HL-60 (cell line): ENCODE results near the gene PCYOX1L.

Experiments
- CTCF ChIP-seq: IDR thresholded peaks from one replicate; pipeline ENCODE4 v1.5.1; 2011; ENCODE audit warnings: low read length, control low read depth, inconsistent platforms; ENCODE audit not compliant: insufficient read depth
- GABPA ChIP-seq: IDR thresholded peaks from 2 replicates; pipeline ENCODE4 v1.6.1; 2012; ENCODE audit warnings: low read depth
- SPI1 ChIP-seq: IDR thresholded peaks from 2 replicates; pipeline ENCODE4 v1.6.1; 2012; ENCODE audit warnings: low read depth, mild to moderate bottlenecking, borderline replicate concordance
- TF ChIP-seq, protein P1 (sequence below): IDR thresholded peaks from 2 replicates; pipeline ENCODE4 v1.6.1; 2012; ENCODE audit warnings: low read depth; ENCODE audit not compliant: insufficient replicate concordance

DNA sequence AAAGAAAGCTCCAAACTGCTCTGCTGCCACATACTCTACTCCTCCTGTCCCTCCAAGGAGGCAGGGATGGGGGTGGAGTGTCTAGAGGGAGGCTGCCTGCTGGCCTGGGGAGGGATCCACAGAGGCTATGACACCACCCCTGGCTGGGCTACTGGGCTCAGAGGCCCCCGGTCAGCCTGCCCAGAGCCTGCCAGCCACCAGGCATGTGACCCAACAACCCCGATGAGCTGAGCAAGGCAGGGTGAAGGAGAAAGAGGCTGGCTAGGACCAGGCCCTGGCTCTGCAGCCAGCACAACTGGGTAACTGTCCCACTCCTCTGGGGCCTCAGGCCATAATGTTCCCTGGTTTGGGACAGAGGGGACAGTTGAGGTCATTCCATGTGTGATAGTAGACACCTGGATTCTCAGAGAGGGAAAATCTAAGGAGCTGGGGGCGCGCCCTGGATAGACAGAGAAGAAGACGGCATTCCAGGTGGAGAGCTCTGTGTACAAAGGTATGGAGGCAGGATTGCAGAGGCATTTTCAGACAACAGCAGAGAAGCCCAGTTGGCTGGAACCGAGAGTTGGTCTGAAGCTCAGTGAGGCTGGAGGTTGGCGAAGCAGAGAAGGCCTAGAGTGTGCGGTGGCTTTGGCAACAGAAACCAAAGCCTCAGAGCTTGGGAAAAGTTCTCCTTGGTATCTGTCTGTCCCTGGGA is 55.1 kb downstream of the PCYOX1L start:
- TF ChIP-seq CTCF (no peak), GABPA (no peak), SPI1 (no peak)
- TF ChIP-seq, protein P1, sequence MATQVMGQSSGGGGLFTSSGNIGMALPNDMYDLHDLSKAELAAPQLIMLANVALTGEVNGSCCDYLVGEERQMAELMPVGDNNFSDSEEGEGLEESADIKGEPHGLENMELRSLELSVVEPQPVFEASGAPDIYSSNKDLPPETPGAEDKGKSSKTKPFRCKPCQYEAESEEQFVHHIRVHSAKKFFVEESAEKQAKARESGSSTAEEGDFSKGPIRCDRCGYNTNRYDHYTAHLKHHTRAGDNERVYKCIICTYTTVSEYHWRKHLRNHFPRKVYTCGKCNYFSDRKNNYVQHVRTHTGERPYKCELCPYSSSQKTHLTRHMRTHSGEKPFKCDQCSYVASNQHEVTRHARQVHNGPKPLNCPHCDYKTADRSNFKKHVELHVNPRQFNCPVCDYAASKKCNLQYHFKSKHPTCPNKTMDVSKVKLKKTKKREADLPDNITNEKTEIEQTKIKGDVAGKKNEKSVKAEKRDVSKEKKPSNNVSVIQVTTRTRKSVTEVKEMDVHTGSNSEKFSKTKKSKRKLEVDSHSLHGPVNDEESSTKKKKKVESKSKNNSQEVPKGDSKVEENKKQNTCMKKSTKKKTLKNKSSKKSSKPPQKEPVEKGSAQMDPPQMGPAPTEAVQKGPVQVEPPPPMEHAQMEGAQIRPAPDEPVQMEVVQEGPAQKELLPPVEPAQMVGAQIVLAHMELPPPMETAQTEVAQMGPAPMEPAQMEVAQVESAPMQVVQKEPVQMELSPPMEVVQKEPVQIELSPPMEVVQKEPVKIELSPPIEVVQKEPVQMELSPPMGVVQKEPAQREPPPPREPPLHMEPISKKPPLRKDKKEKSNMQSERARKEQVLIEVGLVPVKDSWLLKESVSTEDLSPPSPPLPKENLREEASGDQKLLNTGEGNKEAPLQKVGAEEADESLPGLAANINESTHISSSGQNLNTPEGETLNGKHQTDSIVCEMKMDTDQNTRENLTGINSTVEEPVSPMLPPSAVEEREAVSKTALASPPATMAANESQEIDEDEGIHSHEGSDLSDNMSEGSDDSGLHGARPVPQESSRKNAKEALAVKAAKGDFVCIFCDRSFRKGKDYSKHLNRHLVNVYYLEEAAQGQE = no peak
